GM18502 (cell line): Measurements from ENCODE around the gene S100P.
"Not testable (repeated sequence)": the region's sequence is repeated elsewhere in the genome, so short reads cannot be mapped to it uniquely, and the experiment has no call there.

ENCODE experiments used
- ATAC-seq: cut with Tn5 transposase; IDR thresholded peaks from one replicate; pipeline ENCODE4 v1.9.1; 2021; ENCODE audit warnings: mild to moderate bottlenecking; ENCODE audit not compliant: unreplicated experiment, poor library complexity

Gene S100P

DNA sequence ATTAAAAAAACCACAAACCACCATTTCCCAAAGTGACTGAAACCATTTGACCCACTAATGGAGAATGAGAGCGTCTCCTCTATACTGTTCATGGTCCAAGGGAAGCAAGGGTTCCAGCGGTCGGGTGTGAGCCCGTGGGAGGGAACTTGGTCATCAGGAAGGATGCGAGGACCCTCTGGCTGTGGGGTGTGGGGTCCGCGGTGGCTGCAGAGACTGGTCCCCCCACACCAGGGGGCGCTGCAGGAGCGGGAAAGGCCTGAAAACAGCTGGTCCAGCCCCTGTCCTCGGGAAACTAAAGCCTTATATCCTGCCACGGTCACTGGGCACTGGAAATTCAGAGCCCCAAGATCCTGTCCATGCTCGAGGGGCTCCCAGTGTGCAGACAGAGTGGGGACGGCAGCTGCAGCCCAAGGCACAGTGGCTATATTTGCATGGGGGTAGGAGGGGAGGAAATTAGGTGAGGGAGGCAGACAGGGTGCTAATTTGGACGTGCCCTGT lies 26.6 kb downstream of the S100P start:
- no peak for ATAC-seq

GRCh38 chr4:6721121-6721520 lies 27.4 kb downstream of the S100P start:
- ATAC-seq, result no peak

GRCh38 chr4:6722891-6723290 lies 29.2 kb downstream of the S100P start:
- no peak for ATAC-seq

DNA sequence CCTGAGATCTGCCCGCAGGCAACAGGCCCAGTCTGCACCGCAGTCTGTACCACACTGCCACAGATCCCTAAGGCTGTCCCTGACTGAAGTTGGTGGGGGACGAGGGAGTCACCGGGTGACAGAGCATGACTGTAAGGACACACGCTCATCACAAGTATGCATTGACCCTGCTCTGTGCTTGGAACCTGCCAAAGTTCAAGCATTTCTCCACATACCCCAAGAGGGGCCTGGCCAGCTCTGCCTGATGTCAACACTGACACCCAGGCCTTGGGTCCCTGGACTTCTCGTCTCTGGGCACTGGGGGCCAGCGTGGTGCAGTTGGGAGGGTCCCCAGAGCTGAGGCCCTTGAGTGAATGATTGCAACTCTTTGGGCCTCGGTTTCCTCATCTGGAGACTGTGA lies 30.2 kb downstream of the S100P start:
- no peak for ATAC-seq

- ATAC-seq, result no peak
Observed at GRCh38 chr4:6724421-6725111, 30.9 kb downstream of the S100P start.

- ATAC-seq, result not testable (repeated sequence)
Observed at GRCh38 chr4:6725427-6725961, 31.8 kb downstream of the S100P start.

- ATAC-seq, result no peak
Observed at GRCh38 chr4:6727081-6727942, 33.6 kb downstream of the S100P start.

DNA sequence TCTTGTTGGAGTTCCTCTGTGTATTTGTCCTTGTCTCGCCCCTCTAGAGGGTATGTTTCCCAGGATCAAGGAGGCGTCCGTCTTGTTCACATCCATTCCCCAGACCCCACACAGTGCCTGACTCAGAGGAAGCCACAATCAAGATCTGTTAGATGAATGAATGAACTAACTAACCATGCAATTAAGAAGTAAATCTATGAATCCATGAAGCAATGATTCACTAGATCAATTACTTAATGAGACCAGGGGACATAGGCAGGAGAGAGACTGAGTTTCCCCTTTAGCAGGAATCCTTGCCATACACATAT lies 34.2 kb downstream of the S100P start:
- no peak for ATAC-seq

DNA sequence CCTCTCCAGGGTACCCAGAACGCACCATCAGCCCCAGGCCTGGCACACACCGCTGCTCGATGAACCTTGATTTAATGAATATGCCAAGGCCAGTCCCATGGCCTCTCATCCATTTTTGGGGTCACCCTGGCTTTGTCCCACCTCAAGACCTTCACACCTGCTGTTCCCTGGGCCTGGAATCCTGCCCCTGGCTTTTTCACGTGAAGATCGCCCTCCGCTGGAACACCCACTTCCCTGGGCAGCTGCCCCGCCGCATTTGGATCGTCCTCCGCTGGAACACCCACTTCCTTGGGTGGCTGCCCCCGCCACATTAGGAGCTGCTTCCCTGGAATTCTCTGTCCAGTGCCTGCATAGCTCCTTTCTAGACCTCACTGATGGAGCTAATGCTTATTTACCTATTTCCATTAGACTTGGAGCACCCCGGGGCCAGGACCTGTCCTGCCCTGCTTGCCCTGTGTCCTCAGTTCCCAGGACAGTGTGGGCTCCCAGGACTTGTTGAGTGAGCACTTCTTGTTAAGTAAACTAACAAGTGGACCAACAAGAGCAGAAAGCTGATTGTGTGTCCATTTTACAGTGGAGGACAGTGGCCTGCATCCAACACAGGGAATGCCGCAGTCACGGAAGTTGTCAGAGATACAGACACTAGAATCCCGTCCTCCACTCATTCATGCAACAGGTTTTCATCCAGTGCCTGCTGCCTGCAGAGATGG lies 34.8 kb downstream of the S100P start:
- ATAC-seq, result no peak

GRCh38 chr4:6730603-6731317 lies 37.1 kb downstream of the S100P start:
- ATAC-seq, result no peak

- no peak for ATAC-seq
Observed at GRCh38 chr4:6731318-6731675, 37.6 kb downstream of the S100P start.

- no peak for ATAC-seq
Observed at GRCh38 chr4:6731780-6732179, 38.1 kb downstream of the S100P start.

DNA sequence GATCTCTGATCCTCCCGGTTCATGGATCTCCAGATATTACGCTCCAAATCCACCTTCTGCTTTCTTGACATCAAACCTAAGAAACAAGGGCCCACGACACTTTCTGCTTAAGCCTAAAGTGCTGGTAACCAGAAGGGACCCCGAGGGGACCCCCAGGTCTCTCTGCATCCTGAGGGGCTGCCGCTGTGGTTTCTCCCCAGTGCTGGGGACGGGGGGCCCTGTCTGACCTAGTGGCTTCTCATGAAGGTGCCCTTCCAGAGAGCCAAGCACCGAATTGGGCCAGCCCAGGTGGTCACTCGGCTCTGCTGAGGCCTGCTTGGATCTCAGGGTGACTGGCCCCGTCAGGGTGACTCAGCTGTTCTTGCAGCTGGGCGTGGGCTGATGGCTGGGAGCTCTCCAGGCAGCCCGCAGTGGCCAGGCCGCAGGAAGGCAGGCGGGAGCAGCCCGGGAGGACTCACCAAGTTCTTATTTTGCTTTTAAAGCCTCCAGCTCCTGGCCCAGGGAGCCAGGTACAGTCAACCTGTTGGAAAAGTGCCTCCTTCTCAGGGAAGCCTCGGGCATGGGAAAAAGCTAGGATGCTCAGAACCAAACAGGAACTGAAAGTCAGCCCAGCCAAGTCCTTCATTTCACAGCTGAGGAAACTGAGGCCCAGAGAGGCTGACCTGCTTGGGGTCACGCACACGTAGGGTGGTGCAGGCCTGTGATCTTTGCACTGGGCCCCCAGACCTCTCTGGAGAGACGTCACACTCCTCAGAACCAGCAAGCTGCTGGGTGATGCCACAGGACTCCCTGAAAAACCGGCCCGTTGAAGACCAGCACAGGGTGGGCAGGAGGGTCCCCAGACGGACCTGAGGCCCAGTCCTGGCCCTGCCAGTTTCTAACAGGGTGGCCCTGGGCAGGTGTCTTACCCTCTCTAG lies 39.0 kb downstream of the S100P start:
- no peak for ATAC-seq

- no peak for ATAC-seq
Observed at GRCh38 chr4:6733358-6734164, 39.9 kb downstream of the S100P start.

DNA sequence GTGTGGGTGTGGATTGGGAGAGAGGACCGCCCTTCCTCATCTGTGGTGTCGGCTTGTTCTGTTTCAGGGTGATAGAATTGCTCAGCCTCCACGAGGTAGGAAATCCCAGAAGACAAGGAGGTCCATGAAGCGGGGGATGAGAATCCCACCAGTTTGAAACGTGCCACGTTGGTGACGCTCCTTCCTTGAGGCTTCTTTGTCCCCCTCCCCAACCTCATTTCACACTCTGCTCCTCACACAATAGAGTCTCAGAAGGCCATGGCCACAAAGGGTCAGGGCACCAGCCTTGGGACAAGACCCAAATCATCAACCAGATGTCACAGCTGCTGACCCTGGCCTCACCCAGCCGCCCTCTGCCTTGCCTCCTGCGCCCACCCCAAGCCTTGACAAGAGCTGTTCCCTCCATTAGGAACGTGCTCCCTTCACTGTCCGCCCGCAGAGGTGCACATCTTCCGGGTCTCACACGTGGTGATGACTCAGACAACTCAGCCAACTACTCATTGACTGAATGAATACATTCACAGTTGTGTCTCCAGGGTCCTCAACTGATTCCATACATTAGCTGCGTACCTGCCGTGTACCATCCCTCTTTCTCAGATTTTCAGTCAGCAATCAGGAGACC lies 40.6 kb downstream of the S100P start:
- no peak for ATAC-seq

- ATAC-seq, result no peak
Observed at GRCh38 chr4:6739920-6740319, 46.2 kb downstream of the S100P start.

DNA sequence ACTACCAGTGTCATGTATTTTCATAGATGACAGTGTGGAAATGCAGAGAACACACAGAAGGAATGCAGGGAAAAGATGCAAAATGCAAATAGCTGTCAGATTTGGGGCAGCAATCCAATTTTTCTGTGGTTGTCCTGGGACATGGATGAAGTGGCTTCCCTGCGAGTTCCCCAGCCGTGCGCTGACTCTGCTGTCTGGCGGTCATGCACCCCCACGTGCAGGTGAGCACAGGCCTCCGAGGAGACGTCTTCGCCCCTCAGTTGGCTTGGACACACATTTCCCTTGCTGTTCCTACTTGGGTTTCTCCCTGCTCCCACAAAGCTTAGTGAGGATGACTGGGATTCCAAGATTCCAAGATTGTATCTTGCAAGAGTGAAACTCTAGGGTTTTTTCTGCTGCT lies 46.7 kb downstream of the S100P start:
- ATAC-seq, result no peak

GRCh38 chr4:6742507-6742906 lies 48.8 kb downstream of the S100P start:
- ATAC-seq, result no peak
